ENCODE data around the gene LCE3A.
"Not testable (repeated sequence)": the region's sequence is repeated elsewhere in the genome, so short reads cannot be mapped to it uniquely, and the experiment has no call there.

LCE3A gene

GRCh38 chr1:152613511-152613910, 9.4 kb downstream of the LCE3A start, which contains the start of gene LCE3B:
Gene LCE3B, plus strand, starts transcription at chr1:152613811. Its CDS starts 0 bp downstream, at chr1:152613811.
- H3K27me3 Mint-ChIP-seq: peaks cover 11% of the 10 kb centered on the region

GRCh38 chr1:152599934-152600333, 23.0 kb downstream of the LCE3A start, which contains the start of gene LCE3C:
Gene LCE3C, plus strand, starts transcription at chr1:152600234. Its CDS starts 498 bp downstream, at chr1:152600732.
- Mint-ChIP-seq H3K27ac (no peak within 1 kb of the TSS), H3K4me1 (ENCODE audit: low read depth) (no peaks in the 10 kb centered on the region), H3K27me3 (peaks cover 6% of the 10 kb centered on the region), H3K36me3 (no peaks in the 10 kb centered on the region), H3K9me3 (ENCODE audit: low read depth) (no peaks in the 10 kb centered on the region), H3K4me3 (no peak within 1 kb of the TSS)

More at GRCh38 chr1:152613511-152613910, 9.4 kb downstream of the LCE3A start, which contains the start of gene LCE3B:
- no peaks in the 10 kb centered on the region for H3K4me1 Mint-ChIP-seq (ENCODE audit: low read depth)
- H3K27ac Mint-ChIP-seq: no peak within 1 kb of the TSS
- H3K36me3 Mint-ChIP-seq: no peaks in the 10 kb centered on the region
- H3K4me3 Mint-ChIP-seq: no peak within 1 kb of the TSS
- peaks cover 3% of the 10 kb centered on the region for H3K9me3 Mint-ChIP-seq (ENCODE audit: low read depth)

GRCh38 chr1:152596986-152597385, 25.9 kb downstream of the LCE3A start:
- Mint-ChIP-seq H3K27me3 (peaks cover 6% of the 10 kb centered on the region), H3K4me1 (ENCODE audit: low read depth) (no peaks in the 10 kb centered on the region), H3K27ac (no peak overlapping the region)

GRCh38 chr1:152585586-152585985, 37.3 kb downstream of the LCE3A start:
- Mint-ChIP-seq H3K27ac (no peak overlapping the region), H3K27me3 (peaks cover 3% of the 10 kb centered on the region), H3K9me3 (ENCODE audit: low read depth) (peaks cover 4% of the 10 kb centered on the region), H3K4me1 (ENCODE audit: low read depth) (no peaks in the 10 kb centered on the region), H3K4me3 (no peak overlapping the region), H3K36me3 (no peaks in the 10 kb centered on the region)

More at GRCh38 chr1:152596986-152597385, 25.9 kb downstream of the LCE3A start:
- Mint-ChIP-seq H3K36me3 (no peaks in the 10 kb centered on the region), H3K9me3 (ENCODE audit: low read depth) (no peaks in the 10 kb centered on the region), H3K4me3 (no peak overlapping the region)

- Mint-ChIP-seq H3K27ac (no peak overlapping the region), H3K4me3 (no peak overlapping the region), H3K36me3 (no peaks in the 10 kb centered on the region), H3K27me3 (peaks cover 9% of the 10 kb centered on the region), H3K4me1 (ENCODE audit: low read depth) (no peaks in the 10 kb centered on the region), H3K9me3 (ENCODE audit: low read depth) (peaks cover 4% of the 10 kb centered on the region)
Measured at GRCh38 chr1:152582647-152583046, 40.3 kb downstream of the LCE3A start.

GRCh38 chr1:152580433-152580832, 42.5 kb downstream of the LCE3A start, which contains the start of gene LCE3D:
Gene LCE3D, minus strand, starts transcription at chr1:152580516. Its CDS starts 580 bp downstream, at chr1:152579936.
- H3K4me3 Mint-ChIP-seq: no peak within 1 kb of the TSS
- no peaks in the 10 kb centered on the region for H3K4me1 Mint-ChIP-seq (ENCODE audit: low read depth)
- peaks cover 11% of the 10 kb centered on the region for H3K27me3 Mint-ChIP-seq
- H3K27ac Mint-ChIP-seq: no peak within 1 kb of the TSS
- no peaks in the 10 kb centered on the region for H3K9me3 Mint-ChIP-seq (ENCODE audit: low read depth)
- H3K36me3 Mint-ChIP-seq: no peaks in the 10 kb centered on the region

- H3K4me3 Mint-ChIP-seq; H3K36me3 Mint-ChIP-seq; H3K27ac Mint-ChIP-seq; H3K4me1 Mint-ChIP-seq (ENCODE audit: low read depth); H3K9me3 Mint-ChIP-seq (ENCODE audit: low read depth): not testable (repeated sequence)
- peaks cover 16% of the 10 kb centered on the region for H3K27me3 Mint-ChIP-seq
Measured at GRCh38 chr1:152579526-152579925, 43.4 kb downstream of the LCE3A start.

GRCh38 chr1:152577168-152577567, 45.7 kb downstream of the LCE3A start:
- H3K4me3 Mint-ChIP-seq: no peak overlapping the region
- H3K36me3 Mint-ChIP-seq: no peaks in the 10 kb centered on the region
- peaks cover 29% of the 10 kb centered on the region for H3K27me3 Mint-ChIP-seq
- no peaks in the 10 kb centered on the region for H3K4me1 Mint-ChIP-seq (ENCODE audit: low read depth)
- H3K27ac Mint-ChIP-seq: no peak overlapping the region
- H3K9me3 Mint-ChIP-seq (ENCODE audit: low read depth): no peaks in the 10 kb centered on the region

Measured in activated naive CD8-positive, alpha-beta T cell (primary cell).